Hematopoietic multipotent progenitor cell treated with erythropoietin and hydrocortisone succinate and interleukin-3 and kit ligand, for 15 days (in vitro differentiated cells): ENCODE data around the gene NLGN1.

Experiments used
- DNase-seq: peaks from one replicate; pipeline ENCODE4 v3.0.0-alpha.2; 2015; ENCODE audit warnings: low spot score

Gene NLGN1

GRCh38 chr3:173988909-173989308, 591.4 kb downstream of the NLGN1 start:
- no peak for DNase-seq

DNA sequence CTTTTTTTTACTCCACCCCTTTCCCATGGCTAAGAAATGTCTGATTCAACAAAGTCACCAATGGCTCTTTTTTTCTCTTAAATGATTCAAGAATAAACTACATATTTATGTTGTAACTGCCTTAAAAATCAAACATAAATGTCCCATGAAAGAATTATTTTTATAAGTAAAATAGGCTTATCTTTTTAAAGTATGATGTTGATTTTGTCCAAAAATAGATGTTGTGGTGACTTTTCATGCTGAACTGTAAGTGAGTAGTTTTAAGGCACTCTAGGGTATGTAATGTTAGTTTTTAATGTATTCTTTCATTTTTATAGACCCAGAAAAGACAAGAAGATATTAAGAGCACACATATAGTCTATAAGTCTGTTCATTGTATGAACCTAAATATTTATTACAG, 594.9 kb downstream of the NLGN1 start:
- DNase-seq, result no peak

- DNase-seq, result no peak
These were observed 595.8 kb downstream of the NLGN1 start for GRCh38 chr3:173993299-173993698.

DNA sequence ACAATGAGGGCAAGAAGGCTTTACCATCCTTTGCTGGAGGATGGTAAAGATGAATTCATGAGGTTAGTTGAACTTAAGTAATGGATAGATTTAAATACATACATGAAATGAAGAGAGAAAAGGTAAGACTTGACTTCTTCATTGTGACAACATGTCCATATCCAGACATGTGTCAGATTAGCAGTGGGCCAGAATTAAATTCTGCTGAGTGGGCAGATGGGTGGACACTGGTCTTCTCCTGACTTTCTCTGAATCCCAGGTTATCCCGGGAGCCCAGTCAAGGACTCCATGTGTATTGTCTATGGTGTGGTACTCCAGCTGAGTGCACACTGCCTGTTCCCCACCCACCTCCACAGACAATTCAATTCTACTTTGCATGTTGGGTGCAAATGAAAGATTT, 603.1 kb downstream of the NLGN1 start:
- no peak for DNase-seq

DNA sequence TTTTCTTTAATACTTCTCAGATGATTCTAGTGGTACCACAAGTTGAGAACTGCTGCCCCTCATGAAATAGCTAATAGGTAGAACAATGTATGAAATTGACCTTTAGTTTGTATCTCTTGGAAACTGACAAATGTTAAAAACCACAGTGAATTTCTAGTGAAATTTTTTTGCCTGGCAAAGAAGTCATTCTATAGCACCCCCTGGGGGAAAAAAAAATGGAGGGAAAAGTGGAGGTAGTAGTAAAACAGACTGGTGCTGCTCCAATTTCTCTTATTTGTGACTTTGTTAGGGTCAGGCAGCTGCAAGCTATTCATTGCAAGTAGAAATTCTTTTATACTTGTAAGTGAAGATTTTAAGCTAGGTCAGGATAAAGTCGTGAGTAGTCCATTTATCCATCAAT, 605.0 kb downstream of the NLGN1 start:
- DNase-seq, result no peak

DNA sequence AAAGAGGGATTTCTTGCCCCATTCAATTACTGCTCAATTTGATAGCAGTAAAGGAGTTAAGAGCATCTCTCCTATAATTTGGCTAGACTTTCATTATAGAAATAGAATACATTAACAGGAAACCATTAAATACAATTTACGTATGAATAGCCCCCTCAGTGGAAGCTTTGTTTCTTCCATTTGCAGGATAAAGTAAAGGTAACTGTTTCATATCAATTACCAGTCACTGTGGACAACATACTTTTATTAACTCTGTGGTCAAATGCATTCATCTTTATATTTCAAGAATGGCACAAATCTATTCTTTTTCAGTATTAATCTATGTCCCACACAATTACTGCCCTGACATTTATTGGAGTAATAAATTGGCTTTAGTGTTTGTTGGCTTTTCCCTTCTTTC, 613.4 kb downstream of the NLGN1 start:
- no peak for DNase-seq

- no peak for DNase-seq
These were observed 618.6 kb downstream of the NLGN1 start for GRCh38 chr3:174016186-174016585.

DNA sequence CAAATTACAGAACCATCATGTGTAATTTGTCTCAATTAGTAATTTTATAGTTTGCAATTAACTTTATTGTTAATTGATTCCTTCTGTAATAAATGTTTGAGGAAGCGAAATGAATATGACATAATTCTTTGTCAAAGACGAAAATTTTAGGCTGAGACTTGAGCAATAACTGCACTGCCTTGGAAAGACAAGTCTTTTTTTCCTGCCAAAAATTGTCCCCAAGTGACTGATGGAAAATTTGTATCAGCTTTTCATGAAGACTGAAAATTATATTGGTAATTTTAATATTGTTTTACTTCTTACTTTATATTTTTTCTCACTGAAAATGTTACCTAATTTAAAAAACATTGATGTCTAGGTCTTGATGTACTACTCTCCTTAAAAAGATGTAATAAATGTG, 622.6 kb downstream of the NLGN1 start:
- no peak for DNase-seq

DNA sequence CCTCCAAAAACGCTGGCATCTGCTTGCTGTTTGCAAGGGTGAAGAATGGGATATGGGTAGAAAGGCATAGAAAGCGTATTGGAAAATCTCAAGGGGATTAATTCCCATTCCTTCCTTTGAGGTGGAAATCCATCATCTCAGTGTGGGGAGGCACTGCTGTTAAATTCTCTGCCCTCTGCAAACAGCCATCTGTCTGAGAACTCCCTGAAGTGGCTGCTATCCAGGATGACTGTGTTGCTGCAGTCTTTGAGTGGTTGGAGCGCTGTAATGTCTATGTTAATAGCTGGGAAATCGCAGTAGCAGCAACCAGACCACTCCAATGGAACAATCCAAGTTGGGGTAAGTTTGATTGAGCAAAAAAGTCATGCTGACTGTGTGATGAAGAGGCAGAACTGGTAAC, 625.9 kb downstream of the NLGN1 start:
- no peak for DNase-seq

- no peak for DNase-seq
These were observed 631.1 kb downstream of the NLGN1 start for GRCh38 chr3:174028673-174029072.

DNA sequence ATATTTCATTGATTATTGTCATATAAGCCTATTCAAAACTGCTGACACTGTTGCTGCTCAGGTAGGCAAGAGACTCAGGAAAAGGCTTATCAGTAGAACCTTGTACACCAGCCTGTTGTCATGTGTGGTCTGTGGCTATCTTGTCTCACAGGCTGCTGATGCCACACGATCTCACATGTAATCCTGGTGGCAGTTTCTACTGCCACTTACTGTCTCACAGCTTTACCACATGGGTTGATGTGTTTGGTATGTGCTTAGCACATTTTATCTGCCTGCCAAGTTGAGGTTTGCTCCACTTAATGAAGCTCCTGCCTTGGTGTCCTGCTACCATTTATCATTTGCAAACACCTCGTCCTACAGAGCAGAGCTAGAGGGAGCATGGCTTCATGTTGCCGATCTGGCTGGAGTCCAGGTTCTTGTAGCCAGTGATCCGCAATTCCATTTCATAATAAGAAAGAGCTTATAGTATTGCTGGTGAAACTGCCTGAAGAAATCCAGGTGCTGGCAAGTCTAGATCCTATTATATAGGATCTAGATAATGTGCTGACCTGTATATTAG, 637.9 kb downstream of the NLGN1 start:
- no peak for DNase-seq

DNA sequence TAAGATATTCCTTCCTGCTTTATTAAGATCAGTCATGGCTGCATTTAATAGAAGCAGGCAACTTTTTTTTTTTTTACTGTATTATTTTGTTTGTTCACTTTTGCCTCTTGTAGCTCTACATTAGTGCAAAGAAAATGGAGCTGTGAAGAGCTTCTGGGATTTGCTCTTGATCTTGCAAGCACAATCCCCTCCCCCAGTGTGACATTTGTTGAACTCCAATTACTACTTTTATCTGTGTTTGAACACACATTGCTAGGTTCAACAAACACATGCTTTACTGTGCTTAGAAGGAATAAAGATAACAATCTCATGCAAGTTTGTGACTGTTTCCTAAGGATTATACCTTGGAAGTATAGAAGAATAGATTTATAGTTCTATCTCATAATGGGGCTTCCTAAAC, 648.8 kb downstream of the NLGN1 start:
- DNase-seq, result no peak

- DNase-seq, result no peak
These were observed 651.9 kb downstream of the NLGN1 start for GRCh38 chr3:174049472-174049871.

DNA sequence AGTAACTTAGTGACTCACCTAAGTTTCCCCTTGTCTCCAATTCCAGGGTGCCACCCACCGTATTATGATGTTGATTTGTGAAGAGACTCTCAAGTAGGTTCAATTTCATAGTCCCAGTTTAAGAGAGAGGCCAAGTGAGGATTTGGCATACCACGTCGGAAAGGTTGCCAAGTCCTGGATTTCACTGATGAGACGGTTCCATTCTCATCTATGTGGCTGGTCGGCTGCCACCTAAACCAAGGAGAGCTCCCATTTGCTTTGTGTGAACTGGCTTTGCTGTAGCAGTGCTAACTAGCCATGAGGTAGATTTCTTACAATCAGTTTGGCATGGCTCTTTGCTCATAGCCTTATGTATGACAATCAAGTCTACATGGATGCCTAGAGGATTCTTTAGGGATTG, 653.6 kb downstream of the NLGN1 start:
- no peak for DNase-seq

GRCh38 chr3:174058804-174059203, 661.3 kb downstream of the NLGN1 start:
- DNase-seq, result no peak

GRCh38 chr3:174060431-174060830, 662.9 kb downstream of the NLGN1 start:
- DNase-seq, result no peak

- no peak for DNase-seq
These were observed 663.6 kb downstream of the NLGN1 start for GRCh38 chr3:174061162-174061561.

- no peak for DNase-seq
These were observed 664.2 kb downstream of the NLGN1 start for GRCh38 chr3:174061731-174062130.

DNA sequence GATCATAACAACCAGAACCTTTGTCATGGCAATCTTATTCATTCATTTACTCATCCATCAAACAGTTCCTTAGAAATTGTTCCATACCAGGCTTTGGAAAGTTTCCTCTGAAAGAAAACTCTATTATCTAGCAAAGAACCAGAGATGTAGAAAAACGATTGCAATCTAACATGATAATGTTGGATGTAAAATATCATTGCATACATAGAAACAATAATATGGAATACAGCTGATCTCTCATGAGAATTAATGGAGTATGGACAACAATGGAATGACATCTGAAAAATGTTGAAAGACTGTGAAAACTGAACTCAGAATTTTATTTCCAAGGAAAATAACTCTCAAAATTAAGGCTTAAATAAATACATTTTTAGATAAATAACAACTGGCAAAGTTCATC, 665.4 kb downstream of the NLGN1 start:
- no peak for DNase-seq

DNA sequence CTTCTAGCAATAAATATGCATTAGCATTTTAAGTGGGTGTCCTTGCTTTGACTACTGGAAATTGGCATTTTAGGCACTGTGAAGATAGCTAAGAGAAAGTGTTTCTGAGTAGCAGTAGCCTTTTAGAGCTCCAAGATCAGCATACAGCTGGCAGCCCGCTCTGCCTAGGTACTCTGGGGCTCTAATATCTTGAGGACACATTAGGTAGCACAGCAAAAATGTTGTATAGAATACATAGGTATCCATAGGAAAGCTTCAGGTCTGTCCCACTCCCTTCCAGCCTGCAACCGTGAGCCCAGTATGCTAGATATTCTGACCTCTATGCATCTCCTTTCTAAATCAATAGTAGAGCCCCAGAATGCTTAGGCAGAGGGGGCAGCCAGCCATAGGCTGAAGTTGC, 670.5 kb downstream of the NLGN1 start:
- DNase-seq, result no peak

GRCh38 chr3:174072675-174073074, 675.1 kb downstream of the NLGN1 start:
- DNase-seq, result no peak

GRCh38 chr3:174083706-174084105, 686.2 kb downstream of the NLGN1 start:
- DNase-seq, result no peak

DNA sequence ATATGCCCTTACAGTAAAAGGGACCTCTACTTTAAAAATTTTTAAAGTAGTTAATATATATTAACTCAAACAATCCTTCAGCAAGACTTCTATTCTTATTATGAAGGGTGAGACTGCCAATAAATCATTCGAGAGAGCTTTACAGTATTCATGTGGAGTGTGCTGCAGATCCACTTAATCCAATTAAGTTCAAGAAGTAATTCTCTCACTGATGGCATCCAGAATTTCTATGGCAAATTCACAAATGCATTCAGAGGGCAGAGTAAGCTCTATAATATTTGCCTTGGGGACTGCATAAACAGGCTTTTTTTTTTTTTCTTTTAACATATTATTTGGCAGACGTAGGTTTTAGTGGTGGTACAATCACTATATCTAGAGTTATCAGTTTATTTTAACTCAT, 692.0 kb downstream of the NLGN1 start:
- no peak for DNase-seq

GRCh38 chr3:174094669-174095068, 697.1 kb downstream of the NLGN1 start:
- no peak for DNase-seq

- DNase-seq, result no peak
These were observed 700.1 kb downstream of the NLGN1 start for GRCh38 chr3:174097686-174098085.
